ENCODE measurements around the gene CYGB. TPM values are rescaled to one million over a fixed set of nuclear protein-coding genes. Genes with fewer than 3 reads are reported as not detected.
A peak's percentile ranks its signal among the peaks of the same experiment; 100 is the strongest.

CYGB gene
- total and polyA plus RNA-seq, 2 of the 13 experiments (the other 11 are each of a cell fraction or from before 2014, with no cell fraction given): 18.9 to 27.1 TPM

- no peak for TF ChIP-seq ZNF777 (CRISPR knock-in tag; IDR thresholded peaks at IDR 0.05)
- TF ChIP-seq, protein P1, sequence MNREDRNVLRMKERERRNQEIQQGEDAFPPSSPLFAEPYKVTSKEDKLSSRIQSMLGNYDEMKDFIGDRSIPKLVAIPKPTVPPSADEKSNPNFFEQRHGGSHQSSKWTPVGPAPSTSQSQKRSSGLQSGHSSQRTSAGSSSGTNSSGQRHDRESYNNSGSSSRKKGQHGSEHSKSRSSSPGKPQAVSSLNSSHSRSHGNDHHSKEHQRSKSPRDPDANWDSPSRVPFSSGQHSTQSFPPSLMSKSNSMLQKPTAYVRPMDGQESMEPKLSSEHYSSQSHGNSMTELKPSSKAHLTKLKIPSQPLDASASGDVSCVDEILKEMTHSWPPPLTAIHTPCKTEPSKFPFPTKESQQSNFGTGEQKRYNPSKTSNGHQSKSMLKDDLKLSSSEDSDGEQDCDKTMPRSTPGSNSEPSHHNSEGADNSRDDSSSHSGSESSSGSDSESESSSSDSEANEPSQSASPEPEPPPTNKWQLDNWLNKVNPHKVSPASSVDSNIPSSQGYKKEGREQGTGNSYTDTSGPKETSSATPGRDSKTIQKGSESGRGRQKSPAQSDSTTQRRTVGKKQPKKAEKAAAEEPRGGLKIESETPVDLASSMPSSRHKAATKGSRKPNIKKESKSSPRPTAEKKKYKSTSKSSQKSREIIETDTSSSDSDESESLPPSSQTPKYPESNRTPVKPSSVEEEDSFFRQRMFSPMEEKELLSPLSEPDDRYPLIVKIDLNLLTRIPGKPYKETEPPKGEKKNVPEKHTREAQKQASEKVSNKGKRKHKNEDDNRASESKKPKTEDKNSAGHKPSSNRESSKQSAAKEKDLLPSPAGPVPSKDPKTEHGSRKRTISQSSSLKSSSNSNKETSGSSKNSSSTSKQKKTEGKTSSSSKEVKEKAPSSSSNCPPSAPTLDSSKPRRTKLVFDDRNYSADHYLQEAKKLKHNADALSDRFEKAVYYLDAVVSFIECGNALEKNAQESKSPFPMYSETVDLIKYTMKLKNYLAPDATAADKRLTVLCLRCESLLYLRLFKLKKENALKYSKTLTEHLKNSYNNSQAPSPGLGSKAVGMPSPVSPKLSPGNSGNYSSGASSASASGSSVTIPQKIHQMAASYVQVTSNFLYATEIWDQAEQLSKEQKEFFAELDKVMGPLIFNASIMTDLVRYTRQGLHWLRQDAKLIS (CRISPR knock-in tag; IDR thresholded peaks at IDR 0.05): 0 out of 2 replicates have a peak, but pooled peaks have one; percentile 36
- no peak for TF ChIP-seq MAF1 (CRISPR knock-in tag; IDR thresholded peaks at IDR 0.05; ENCODE audit: borderline replicate concordance)
- peak; percentile 85 for TF ChIP-seq ERF (CRISPR knock-in tag; IDR thresholded peaks at IDR 0.05)
- peak; percentile 71; the same call in 1 of the 2 replicates for TF ChIP-seq ZNF792 (CRISPR knock-in tag; IDR thresholded peaks at IDR 0.05)
- no peak for TF ChIP-seq KAT2B (IDR thresholded peaks at IDR 0.05; ENCODE audit: borderline replicate concordance, low read depth, low read length)
- TF ChIP-seq KLF16 (CRISPR knock-in tag; IDR thresholded peaks at IDR 0.05): peak in 1 of 2 experiments; percentile 81; a peak in 2 of 4 replicates
- TF ChIP-seq HNRNPL (IDR thresholded peaks at IDR 0.05; ENCODE audit: low read depth, low read length): peak; percentile 67; the same call in 1 of the 2 replicates
- TF ChIP-seq ZNF570 (CRISPR knock-in tag; IDR thresholded peaks at IDR 0.05; ENCODE audit: borderline replicate concordance): no peak
- no peak for TF ChIP-seq AHDC1 (CRISPR knock-in tag; IDR thresholded peaks at IDR 0.05; ENCODE audit: borderline replicate concordance)
- TF ChIP-seq DPF2 (CRISPR knock-in tag; IDR thresholded peaks at IDR 0.05; ENCODE audit: borderline replicate concordance, low read depth): no peak
- no peak for TF ChIP-seq ETV6 (CRISPR knock-in tag; conservative IDR thresholded peaks at IDR 0.05)
- TF ChIP-seq NR0B2 (CRISPR knock-in tag; IDR thresholded peaks at IDR 0.05): no peak
- no peak for TF ChIP-seq ZNF552 (CRISPR knock-in tag; IDR thresholded peaks at IDR 0.05; ENCODE audit: borderline replicate concordance)
- no peak for TF ChIP-seq ADNP (CRISPR knock-in tag; IDR thresholded peaks at IDR 0.05)
- no peak for TF ChIP-seq TIGD3 (CRISPR knock-in tag; IDR thresholded peaks at IDR 0.05; ENCODE audit: borderline replicate concordance)
- 0 out of 2 replicates have a peak, but pooled peaks have one; percentile 3 for TF ChIP-seq SP4 (CRISPR knock-in tag; IDR thresholded peaks at IDR 0.05)
Measured at GRCh38 chr17:76506408-76507345, 30.8 kb downstream of the CYGB start (continued).
